ENCODE data around the gene DDX51. TPM values are rescaled to one million over a fixed set of nuclear protein-coding genes. Genes with fewer than 3 reads are reported as not detected.

Gene DDX51
- total RNA-seq, 2 donors from 2014 or later = 16.1 to 27.4 TPM

DNA sequence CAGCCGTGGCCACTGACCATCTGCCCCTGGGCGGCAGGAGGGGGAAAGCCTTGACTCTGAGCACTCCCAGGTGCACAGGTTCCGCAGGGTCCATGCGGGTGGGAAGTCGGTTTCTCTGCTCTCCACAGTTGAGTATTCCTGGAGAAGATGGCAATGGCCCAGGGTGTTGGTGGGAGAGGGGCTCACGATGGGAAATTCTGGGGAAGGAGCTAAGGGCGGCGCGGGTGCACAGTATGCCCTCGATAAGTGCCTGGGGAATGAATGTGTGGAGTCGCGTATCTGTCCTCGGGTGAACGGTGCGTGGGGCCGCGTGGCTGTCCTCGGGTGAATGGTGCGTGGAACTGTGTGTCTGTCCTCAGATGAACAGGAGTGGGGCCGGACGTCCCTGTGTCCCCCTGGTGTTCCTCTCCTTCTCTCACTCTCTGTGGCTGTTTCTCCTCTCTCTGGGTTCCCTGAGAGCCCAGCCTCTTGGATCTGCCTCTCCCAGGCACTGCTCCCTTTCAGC is 38.1 kb upstream of the DDX51 start:
- WGBS, 2 donors = 79 to 85% methylated on average over 19 to 21 of the region's 21 CpGs
- DNase-seq = no peak
- Histone ChIP-seq H3K36me3 (replicated peaks in 1 of 2; ENCODE audit: insufficient read depth in 1 of 2, low read depth in 2 of 2) (no peaks in the 10 kb centered on the region), H3K9me3 (no peaks in the 10 kb centered on the region), H3K27me3 (no peaks in the 10 kb centered on the region), H3K4me3 (no peak overlapping the region), H3K27ac (no peak overlapping the region), H3K4me1 (no peaks in the 10 kb centered on the region)
- no peak for TF ChIP-seq POLR2A (IDR thresholded peaks at IDR 0.05)
- TF ChIP-seq, protein P1, sequence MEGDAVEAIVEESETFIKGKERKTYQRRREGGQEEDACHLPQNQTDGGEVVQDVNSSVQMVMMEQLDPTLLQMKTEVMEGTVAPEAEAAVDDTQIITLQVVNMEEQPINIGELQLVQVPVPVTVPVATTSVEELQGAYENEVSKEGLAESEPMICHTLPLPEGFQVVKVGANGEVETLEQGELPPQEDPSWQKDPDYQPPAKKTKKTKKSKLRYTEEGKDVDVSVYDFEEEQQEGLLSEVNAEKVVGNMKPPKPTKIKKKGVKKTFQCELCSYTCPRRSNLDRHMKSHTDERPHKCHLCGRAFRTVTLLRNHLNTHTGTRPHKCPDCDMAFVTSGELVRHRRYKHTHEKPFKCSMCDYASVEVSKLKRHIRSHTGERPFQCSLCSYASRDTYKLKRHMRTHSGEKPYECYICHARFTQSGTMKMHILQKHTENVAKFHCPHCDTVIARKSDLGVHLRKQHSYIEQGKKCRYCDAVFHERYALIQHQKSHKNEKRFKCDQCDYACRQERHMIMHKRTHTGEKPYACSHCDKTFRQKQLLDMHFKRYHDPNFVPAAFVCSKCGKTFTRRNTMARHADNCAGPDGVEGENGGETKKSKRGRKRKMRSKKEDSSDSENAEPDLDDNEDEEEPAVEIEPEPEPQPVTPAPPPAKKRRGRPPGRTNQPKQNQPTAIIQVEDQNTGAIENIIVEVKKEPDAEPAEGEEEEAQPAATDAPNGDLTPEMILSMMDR (IDR thresholded peaks at IDR 0.05) = no peak
- intact Hi-C loops (cut with DNase I) = no loop called here
- ATAC-seq = no peak

DNA sequence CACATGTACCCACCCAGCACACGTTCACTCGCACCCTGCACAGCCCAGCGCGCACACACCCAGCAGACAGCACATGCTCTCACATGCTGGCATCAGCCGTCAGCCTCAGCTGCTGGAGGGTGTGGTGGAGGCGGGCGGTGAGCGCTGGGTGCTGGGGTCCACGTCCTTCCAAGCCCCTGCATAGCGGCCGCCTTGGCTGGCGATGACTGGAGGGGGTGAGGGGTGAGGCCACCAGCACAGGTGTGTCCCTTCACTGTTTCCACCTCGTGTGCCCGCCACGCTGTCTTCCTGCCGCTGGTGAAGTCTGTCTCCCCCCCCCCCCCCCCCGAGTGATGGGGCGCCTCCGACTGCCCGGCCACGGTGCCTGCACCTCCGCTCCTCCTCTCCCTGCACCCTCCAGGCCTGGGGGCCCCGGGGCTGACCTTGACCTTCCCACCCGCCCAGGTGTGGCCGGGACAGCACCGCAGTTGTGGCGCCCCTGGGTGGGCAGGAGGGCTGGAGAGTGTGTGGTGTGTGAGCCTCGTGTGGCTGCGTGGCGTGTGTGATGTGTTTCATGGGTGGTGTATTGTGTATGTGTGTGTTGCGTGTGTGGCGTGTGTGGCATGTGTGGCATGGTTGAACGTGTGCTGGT is 37.6 kb upstream of the DDX51 start:
- Histone ChIP-seq H3K27me3 (no peaks in the 10 kb centered on the region), H3K9me3 (no peaks in the 10 kb centered on the region), H3K4me1 (no peaks in the 10 kb centered on the region), H3K27ac (no peak overlapping the region), H3K36me3 (replicated peaks in 1 of 2; ENCODE audit: insufficient read depth in 1 of 2, low read depth in 2 of 2) (no peaks in the 10 kb centered on the region), H3K4me3 (no peak overlapping the region)
- no peak for ATAC-seq
- intact Hi-C loops (cut with DNase I) = no loop called here
- DNase-seq = no peak
- TF ChIP-seq POLR2A (IDR thresholded peaks at IDR 0.05) = no peak
- TF ChIP-seq, protein P1 (IDR thresholded peaks at IDR 0.05) = no peak
- WGBS, 2 donors = 77 to 88% methylated on average over 18 to 33 of the region's 33 CpGs

DNA sequence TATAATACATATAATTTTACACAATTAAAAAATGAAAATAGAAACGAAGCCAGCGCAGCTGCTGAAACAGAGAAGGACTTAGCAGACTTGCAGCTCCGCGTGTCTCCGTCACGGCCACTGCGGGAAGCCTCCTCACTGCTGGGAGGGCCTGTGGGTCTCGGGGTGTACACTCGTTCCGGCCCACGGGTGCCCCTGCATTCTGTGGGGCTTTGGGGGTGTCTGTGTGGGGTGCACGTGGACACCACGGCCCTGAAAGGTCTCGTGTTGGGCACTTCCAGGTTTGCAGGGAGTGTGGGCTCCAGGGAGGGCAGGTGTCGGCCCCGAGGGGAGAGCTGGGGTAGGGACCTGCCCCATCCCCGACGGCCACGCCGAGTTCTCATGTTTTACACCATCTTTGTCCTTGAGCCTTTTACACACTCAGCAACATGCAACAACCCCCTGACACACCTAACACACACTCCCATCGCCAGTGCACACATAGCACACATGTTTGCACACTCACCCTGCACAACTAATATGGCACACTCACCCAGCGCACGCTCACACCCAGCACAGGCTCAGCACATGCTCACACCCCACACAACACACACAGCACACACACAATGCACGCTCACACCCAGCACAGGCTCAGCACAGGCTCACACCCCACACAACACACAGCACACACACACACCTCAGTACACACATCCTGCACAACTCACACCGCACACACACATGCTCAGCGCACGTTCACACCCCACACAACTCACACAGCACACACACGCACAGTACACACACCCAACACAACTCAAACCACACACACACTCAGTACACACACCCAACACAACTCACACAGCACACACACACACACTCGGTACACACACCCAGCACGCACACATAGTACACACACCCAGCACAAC is 36.8 kb upstream of the DDX51 start:
- intact Hi-C loops (cut with DNase I) = no loop called here
- Histone ChIP-seq H3K4me1 (no peaks in the 10 kb centered on the region), H3K4me3 (no peak overlapping the region), H3K9me3 (no peaks in the 10 kb centered on the region), H3K27me3 (no peaks in the 10 kb centered on the region), H3K27ac (no peak overlapping the region), H3K36me3 (replicated peaks in 1 of 2; ENCODE audit: insufficient read depth in 1 of 2, low read depth in 2 of 2) (no peaks in the 10 kb centered on the region)
- TF ChIP-seq, protein P1 (IDR thresholded peaks at IDR 0.05) = no peak
- TF ChIP-seq POLR2A (IDR thresholded peaks at IDR 0.05) = no peak
- DNase-seq = no peak
- WGBS, 2 donors = 70 to 73% methylated on average over 24 to 30 of the region's 30 CpGs
- no peak for ATAC-seq

DNA sequence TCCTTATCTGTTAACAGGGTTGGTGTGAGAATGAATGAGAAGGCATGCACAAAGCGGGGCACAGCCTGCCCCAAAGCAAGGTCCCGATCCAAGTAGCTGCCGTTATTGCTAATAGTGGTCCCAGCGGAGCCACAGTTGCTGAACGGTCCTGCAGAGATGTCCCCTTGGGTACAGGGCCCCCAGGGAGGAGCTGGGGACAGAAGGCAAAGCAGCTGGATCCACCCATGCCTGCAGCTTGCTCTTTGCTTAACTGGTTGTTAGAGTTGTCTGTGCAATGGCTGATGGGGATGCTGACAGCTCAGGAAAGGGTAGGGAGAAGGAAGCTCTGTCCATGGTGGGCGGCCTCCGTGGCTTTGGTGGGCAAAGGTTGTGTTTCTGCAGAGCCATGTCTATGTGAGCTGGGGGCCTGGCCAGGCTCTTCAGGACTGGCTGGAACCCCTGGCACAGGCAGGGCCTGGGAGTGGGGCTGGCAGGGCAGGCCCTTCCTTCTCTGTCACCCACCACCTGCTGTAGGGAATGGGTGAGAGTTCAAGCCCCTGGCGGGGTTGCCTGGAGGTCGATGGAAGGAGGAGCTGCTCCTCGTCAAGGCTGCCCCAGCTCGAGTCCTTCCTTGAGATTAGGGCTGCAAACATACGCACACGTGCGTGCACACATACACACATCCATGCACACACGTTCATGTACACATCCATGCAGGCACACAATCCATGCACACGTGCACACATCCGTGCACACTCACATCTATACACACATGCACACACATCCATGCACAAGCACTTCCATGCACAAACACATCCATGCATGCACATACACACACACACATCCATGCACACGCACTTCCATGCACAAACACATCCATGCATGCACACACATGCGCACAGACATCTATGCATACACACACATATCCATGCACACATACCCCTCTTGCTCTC is 35.6 kb upstream of the DDX51 start:
- H3K27me3 ChIP-seq = no peaks in the 10 kb centered on the region
- H3K4me1 ChIP-seq = no peaks in the 10 kb centered on the region
- WGBS, 2 donors = 75 to 79% methylated on average over 15 to 19 of the region's 19 CpGs
- ATAC-seq = no peak
- DNase-seq = no peak
- no peak overlapping the region for H3K27ac ChIP-seq
- no peak overlapping the region for H3K4me3 ChIP-seq
- intact Hi-C loops (cut with DNase I) = no loop called here
- no peaks in the 10 kb centered on the region for H3K36me3 ChIP-seq (replicated peaks in 1 of 2; ENCODE audit: insufficient read depth in 1 of 2, low read depth in 2 of 2)
- TF ChIP-seq POLR2A (IDR thresholded peaks at IDR 0.05) = no peak
- TF ChIP-seq, protein P1 (IDR thresholded peaks at IDR 0.05) = no peak
- no peaks in the 10 kb centered on the region for H3K9me3 ChIP-seq
